Stomach (tissue), 9 donors: ENCODE data around the gene CBLC. TPM values are rescaled to one million over a fixed set of nuclear protein-coding genes. Genes with fewer than 3 reads are reported as not detected.

ENCODE experiments used
- DNase-seq, 2 donors: peaks; one replicate each; pipeline versions ENCODE4 v3.0.0 to v3.0.0-alpha.2; 2013 to 2019
- H3K27ac ChIP-seq, 5 donors: fragments of 200-600 bp in 4 of 5; sonication (generic) in 4 of 5; one replicate each; pipeline ENCODE4 v1.5.1; 2013 to 2019; ENCODE audit warnings: mild to moderate bottlenecking in 1 of 5, moderate library complexity in 1 of 5
- H3K27me3 ChIP-seq, 3 donors: fragments of 200-600 bp; sonication (generic); one replicate each; pipeline ENCODE4 v1.5.1; 2017 to 2019; ENCODE audit warnings: mixed run types in 1 of 3
- H3K36me3 ChIP-seq, 4 donors: fragments of 200-600 bp; sonication (generic); 1 replicate in 3 of 4; 2 replicates in 1 of 4; pipeline ENCODE4 v1.5.1; 2016 to 2019
- H3K4me1 ChIP-seq, 4 donors: fragments of 200-600 bp; sonication (generic); one replicate each; pipeline ENCODE4 v1.5.1; 2016 to 2019
- H3K4me3 ChIP-seq, 4 donors: fragments of 200-600 bp; sonication (generic) in 3 of 4; one replicate each; pipeline ENCODE4 v1.5.1; 2016 to 2019; ENCODE audit warnings: mild to moderate bottlenecking in 1 of 4
- H3K9me3 ChIP-seq, 4 donors: fragments of 200-600 bp; sonication (generic); one replicate each; pipeline ENCODE4 v1.5.1; 2016 to 2019
- EP300 ChIP-seq: sonication (generic); formaldehyde crosslinking; IDR thresholded peaks from one replicate; pipeline ENCODE4 v1.6.1; 2017; ENCODE audit warnings: antibody characterized with exemption
- POLR2A ChIP-seq, 4 donors: fragments of 450-650 bp; IDR thresholded peaks; one replicate each; pipeline ENCODE4 v1.6.1; 2016; ENCODE audit warnings: antibody characterized with exemption in 4 of 4, control low read depth in 2 of 4, mild to moderate bottlenecking in 1 of 4, moderate library complexity in 1 of 4
- POLR2AphosphoS5 ChIP-seq, 3 donors: sonication (generic); formaldehyde crosslinking; IDR thresholded peaks; one replicate each; pipeline ENCODE4 v1.6.1; 2016; ENCODE audit warnings: antibody characterized with exemption in 3 of 3
- WGBS, 5 donors: extraction: QIAGEN DNeasy Blood & Tissue Kit in 3 of 5; methylation state at CpG; one replicate each; pipeline versions ENCODE4 v1.1.5 to v1.1.7; 2013 to 2018; 5-methylcytosine and 5-hydroxymethylcytosine counted together
- intact Hi-C: fragments of 100-400 bp; cut with DNase I; formaldehyde crosslinking; loops from one replicate; pipeline ENCODE4 v1.15.1; 2023; ENCODE audit warnings: low total_unique reads
- polyA plus RNA-seq, 3 donors: library from polyadenylated mRNA; stranded (reverse); fragments of 200-250 nt; gene quantifications; one replicate each; pipeline ENCODE4 v1.2.3, GENCODE V29; 2013
- total RNA-seq, 5 donors: library from RNA; depleted of rRNA; stranded (reverse); fragments of >200 nt; gene quantifications; one replicate each; pipeline versions ENCODE4 v1.1.0 to v1.2.3, GENCODE V29; 2014 to 2016
- TF ChIP-seq, protein P1 (sequence below), 7 experiments: fragments of 450-650 bp in 4 of 7; fragments of 200-600 bp in 3 of 7; sonication (generic) in 3 of 7; IDR thresholded peaks; one replicate each; pipeline ENCODE4 v1.5.1; 2016 to 2019; ENCODE audit warnings: antibody characterized with exemption in 7 of 7, control low read depth in 2 of 7, mild to moderate bottlenecking in 1 of 7
- donor health status: healthy with polysubstance abuse.
- donor health status: Bipolar disorder and iron deficiency.
- donor health status: healthy.

The CBLC gene
- total and polyA plus RNA-seq, 8 donors = 13.2 to 178 (median 42.8) TPM

DNA sequence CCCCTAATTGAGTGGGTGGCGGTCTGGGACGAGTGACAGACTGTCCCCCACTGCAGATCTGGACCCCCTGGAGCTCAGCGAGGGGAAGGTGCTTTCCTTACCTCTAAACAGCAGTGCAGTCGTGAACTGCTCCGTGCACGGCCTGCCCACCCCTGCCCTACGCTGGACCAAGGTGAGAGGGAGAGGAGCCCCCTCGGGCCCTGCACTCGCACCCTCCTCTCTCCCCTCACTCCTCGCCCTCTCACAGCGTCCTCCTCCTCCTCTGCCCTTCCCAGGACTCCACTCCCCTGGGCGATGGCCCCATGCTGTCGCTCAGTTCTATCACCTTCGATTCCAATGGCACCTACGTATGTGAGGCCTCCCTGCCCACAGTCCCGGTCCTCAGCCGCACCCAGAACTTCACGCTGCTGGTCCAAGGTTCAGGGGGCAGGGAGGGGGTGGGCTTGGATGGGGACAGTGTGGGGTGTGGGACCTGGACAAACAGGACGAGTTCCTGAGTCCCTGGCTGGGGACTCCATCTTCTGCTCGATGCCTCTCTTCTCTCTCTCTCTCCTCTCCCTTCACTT is 40.9 kb downstream of the CBLC start:
- H3K9me3 ChIP-seq = no peaks in the 10 kb centered on the region
- intact Hi-C loops = no loop called here
- TF ChIP-seq POLR2AphosphoS5 (IDR thresholded peaks at IDR 0.05) = no peak
- no peak for TF ChIP-seq POLR2A (IDR thresholded peaks at IDR 0.05)
- TF ChIP-seq, protein P1, sequence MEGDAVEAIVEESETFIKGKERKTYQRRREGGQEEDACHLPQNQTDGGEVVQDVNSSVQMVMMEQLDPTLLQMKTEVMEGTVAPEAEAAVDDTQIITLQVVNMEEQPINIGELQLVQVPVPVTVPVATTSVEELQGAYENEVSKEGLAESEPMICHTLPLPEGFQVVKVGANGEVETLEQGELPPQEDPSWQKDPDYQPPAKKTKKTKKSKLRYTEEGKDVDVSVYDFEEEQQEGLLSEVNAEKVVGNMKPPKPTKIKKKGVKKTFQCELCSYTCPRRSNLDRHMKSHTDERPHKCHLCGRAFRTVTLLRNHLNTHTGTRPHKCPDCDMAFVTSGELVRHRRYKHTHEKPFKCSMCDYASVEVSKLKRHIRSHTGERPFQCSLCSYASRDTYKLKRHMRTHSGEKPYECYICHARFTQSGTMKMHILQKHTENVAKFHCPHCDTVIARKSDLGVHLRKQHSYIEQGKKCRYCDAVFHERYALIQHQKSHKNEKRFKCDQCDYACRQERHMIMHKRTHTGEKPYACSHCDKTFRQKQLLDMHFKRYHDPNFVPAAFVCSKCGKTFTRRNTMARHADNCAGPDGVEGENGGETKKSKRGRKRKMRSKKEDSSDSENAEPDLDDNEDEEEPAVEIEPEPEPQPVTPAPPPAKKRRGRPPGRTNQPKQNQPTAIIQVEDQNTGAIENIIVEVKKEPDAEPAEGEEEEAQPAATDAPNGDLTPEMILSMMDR (IDR thresholded peaks at IDR 0.05) = no peak
- no peak for TF ChIP-seq EP300
- peaks cover 0 to 37% (median 23%) of the 10 kb centered on the region in 4 donors for H3K36me3 ChIP-seq
- peaks cover 0 to 4% (median 0%) of the 10 kb centered on the region in 3 donors for H3K27me3 ChIP-seq
- no peak overlapping the region for H3K27ac ChIP-seq
- peaks cover 0 to 12% (median 10%) of the 10 kb centered on the region in 4 donors for H3K4me1 ChIP-seq
- no peak for DNase-seq
- H3K4me3 ChIP-seq = no peak overlapping the region
- WGBS, 5 donors = 84 to 90% (median 87%) methylated on average over 18 to 20 of the region's 20 CpGs

DNA sequence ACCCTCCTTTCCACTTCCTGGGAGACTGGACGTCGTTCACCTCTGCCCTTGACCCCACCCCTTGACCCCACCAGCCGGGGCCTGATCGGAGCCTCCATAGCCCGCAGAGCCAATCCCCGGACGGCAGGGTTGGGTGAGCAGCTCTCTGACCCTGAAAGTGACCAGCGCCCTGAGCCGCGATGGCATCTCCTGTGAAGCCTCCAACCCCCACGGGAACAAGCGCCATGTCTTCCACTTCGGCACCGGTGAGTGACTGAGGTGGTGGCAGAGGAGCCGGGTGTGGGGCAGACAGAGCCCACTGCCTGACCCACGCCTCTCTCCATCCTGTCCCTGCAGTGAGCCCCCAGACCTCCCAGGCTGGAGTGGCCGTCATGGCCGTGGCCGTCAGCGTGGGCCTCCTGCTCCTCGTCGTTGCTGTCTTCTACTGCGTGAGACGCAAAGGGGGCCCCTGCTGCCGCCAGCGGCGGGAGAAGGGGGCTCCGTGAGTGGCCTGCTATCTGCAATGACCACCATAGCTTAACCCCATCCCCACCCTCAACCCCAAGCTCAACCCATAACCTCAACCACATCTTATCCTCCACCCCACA is 41.6 kb downstream of the CBLC start:
- intact Hi-C loops = no loop called here
- Histone ChIP-seq H3K27me3 (peaks cover 0 to 4% (median 0%) of the 10 kb centered on the region in 3 donors), H3K4me3 (no peak overlapping the region), H3K4me1 (peaks cover 0 to 12% (median 10%) of the 10 kb centered on the region in 4 donors), H3K27ac (no peak overlapping the region), H3K9me3 (no peaks in the 10 kb centered on the region), H3K36me3 (peaks cover 0 to 29% (median 18%) of the 10 kb centered on the region in 4 donors)
- TF ChIP-seq, protein P1 (IDR thresholded peaks at IDR 0.05) = no peak
- TF ChIP-seq POLR2AphosphoS5 (IDR thresholded peaks at IDR 0.05) (no peak), POLR2A (IDR thresholded peaks at IDR 0.05) (no peak), EP300 (no peak)
- WGBS, 5 donors = 92 to 95% (median 93%) methylated on average over 25 to 28 of the region's 28 CpGs
- DNase-seq = no peak

DNA sequence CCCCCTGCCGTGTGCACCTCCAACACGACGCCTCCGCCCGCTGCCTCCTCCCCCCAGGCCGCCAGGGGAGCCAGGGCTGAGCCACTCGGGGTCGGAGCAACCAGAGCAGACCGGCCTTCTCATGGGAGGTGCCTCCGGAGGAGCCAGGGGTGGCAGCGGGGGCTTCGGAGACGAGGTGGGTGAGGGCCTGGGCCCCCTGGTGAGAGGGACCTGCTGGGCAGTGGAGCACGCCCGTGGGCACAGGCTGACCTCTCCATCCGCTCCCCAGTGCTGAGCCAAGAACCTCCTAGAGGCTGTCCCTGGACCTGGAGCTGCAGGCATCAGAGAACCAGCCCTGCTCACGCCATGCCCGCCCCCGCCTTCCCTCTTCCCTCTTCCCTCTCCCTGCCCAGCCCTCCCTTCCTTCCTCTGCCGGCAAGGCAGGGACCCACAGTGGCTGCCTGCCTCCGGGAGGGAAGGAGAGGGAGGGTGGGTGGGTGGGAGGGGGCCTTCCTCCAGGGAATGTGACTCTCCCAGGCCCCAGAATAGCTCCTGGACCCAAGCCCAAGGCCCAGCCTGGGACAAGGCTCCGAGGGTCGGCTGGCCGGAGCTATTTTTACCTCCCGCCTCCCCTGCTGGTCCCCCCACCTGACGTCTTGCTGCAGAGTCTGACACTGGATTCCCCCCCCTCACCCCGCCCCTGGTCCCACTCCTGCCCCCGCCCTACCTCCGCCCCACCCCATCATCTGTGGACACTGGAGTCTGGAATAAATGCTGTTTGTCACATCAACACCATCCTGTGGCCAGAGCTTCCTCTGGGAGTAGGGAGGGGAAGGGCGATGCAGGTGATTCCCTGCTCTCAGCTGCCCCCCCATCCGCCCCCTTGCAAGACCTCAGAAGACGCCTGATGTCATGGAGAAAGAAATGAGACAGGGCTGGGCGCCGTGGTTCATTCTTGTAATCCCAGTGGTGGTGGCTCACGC is 43.2 kb downstream of the CBLC start:
- peak in 1 of 2 donors; percentile 74 for DNase-seq
- Histone ChIP-seq H3K4me1 (peaks cover 0 to 12% (median 10%) of the 10 kb centered on the region in 4 donors), H3K27ac (peak overlapping the region in 4 of 5 donors; percentile 19 to 69 (median 40)), H3K4me3 (peak overlapping the region in 1 of 4 donors; percentile 3), H3K27me3 (peaks cover 0 to 4% (median 0%) of the 10 kb centered on the region in 3 donors), H3K9me3 (no peaks in the 10 kb centered on the region), H3K36me3 (peaks cover 0 to 15% (median 8%) of the 10 kb centered on the region in 4 donors)
- 51 to 71% (median 62%) methylated on average over 29 to 35 of the region's 35 CpGs for WGBS, 5 donors
- intact Hi-C loops = no loop called here
- TF ChIP-seq, protein P1 (IDR thresholded peaks at IDR 0.05) = no peak
- TF ChIP-seq EP300 (no peak), POLR2AphosphoS5 (IDR thresholded peaks at IDR 0.05) (no peak), POLR2A (IDR thresholded peaks at IDR 0.05) (no peak)

DNA sequence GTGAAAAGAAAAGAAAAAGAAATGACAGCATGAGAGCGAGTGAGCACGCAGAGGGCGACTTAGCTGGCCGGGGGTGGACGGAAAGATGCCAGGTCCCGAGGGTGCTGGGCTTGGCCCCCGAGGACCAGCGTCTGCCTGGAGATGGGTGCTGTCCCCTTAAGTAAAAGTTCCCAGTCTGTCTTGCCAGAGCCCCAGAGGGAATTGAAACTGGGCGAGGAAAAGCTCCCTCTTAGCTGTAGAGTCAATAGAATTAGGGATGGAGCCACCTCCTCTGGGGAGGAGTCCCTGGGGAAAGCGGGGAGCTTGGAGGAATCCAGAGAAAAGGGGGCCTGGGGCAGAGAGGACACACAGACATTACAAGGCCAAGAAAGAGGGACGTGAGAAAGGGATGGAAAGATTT is 44.5 kb downstream of the CBLC start:
- Histone ChIP-seq H3K36me3 (peaks cover 0 to 12% (median 8%) of the 10 kb centered on the region in 4 donors), H3K4me3 (no peak overlapping the region), H3K4me1 (peaks cover 0 to 12% (median 10%) of the 10 kb centered on the region in 4 donors), H3K9me3 (no peaks in the 10 kb centered on the region), H3K27ac (peak overlapping the region in 1 of 5 donors; percentile 46), H3K27me3 (peaks cover 0 to 7% (median 0%) of the 10 kb centered on the region in 3 donors)
- no peak for TF ChIP-seq EP300
- TF ChIP-seq, protein P1 (IDR thresholded peaks at IDR 0.05) = no peak
- no peak for TF ChIP-seq POLR2AphosphoS5 (IDR thresholded peaks at IDR 0.05)
- TF ChIP-seq POLR2A (IDR thresholded peaks at IDR 0.05) = no peak
- no peak for DNase-seq
- intact Hi-C loops = no loop called here
- 61 to 70% (median 64%) methylated on average over 11 of the region's 11 CpGs for WGBS, 5 donors
